CD4-positive, alpha-beta T cell treated with Interleukin-15 for 4 hours (primary cell): ENCODE measurements around the gene MED16.

Experiments
- DNase-seq: peaks from one replicate; pipeline ENCODE4 v3.0.0-alpha.2; 2020; ENCODE audit warnings: low spot score

The MED16 gene

DNA sequence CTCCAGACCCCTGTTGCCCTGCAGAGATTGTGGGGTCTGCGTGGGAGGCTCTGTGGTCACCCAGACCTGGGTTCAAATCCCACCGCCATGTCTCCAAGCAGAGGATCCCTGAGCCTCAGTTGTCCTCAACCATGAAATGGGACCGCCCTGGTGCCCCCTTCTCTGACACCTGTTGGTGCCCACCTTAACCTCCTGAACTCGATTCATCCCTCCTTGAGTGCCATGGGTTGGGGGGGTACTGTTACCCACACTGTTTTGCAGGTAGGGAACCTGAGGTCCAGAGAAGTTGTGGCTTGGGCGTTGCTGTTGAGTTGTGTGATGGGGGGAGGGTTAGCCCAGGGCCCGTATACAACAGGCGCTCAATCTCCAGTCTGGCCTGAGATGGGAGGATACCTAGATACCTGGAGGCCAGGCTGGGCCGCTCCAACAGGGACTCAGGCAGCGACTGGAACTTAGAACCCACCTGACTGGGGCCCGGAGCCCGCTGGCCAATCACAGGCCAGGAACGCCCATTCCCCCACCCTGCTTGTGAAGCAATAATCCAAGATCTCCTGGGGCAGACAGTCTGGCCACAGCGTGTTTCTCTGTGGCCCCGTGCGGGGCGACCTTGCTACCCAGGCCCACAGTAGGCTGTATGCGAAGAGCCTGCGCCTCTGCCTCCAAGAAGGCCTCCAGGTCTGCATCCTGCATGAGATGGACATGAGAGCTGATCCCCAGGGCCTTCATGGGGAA, 35.6 kb upstream of the MED16 start:
- no peak for DNase-seq

DNA sequence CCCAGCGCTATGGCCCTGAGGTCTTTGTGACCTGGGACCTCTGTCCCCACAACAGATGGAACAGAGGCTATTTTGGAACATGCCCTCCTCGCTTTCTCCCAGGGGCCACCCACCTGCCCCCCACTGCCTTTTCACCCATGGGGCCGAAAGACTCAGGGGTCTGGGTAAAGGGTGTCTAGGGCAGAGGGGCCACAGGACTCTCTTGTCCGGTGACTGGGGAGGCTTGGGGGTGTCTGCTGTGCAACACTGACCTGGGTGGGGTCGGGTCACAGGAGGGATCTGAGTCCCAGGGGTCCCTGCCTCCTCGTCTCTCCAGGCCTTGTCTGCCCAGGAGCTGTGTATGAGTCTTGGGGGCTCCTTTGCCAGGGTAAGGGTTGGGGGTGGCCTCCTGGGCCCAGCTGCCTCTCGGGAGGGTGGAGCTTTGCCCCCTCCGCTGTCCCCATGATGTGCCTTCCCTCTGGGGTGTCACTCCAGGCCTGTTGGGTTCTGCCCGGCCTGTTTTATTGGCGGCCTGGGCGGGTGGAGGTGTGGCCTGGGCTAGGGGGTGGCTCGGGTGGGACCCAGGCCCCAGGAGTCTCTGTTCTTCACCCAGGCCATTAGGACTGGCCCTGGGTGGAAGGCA, 34.9 kb upstream of the MED16 start:
- DNase-seq = no peak

DNA sequence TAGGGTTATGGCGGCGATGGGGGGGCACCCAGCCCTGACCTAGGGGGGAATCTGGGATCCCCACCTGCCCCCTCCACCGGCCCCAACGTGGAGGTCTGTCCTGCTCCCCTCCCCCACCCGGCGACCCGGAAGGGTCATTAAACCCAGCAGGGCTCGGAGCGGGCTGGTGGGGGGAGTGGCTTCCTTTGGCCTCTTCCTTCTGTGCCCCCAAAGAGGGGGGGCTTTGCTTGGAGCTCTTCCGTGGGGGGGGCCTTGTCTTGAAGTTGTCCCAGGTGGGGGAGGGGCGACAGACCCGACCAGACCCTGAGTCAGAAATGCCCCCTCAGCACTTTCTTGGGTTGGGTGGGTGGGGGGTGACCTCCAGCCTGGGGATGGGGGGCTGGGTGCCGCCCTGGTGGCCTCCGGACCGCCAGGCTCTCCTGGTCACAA, 34.4 kb upstream of the MED16 start:
- no peak for DNase-seq

DNA sequence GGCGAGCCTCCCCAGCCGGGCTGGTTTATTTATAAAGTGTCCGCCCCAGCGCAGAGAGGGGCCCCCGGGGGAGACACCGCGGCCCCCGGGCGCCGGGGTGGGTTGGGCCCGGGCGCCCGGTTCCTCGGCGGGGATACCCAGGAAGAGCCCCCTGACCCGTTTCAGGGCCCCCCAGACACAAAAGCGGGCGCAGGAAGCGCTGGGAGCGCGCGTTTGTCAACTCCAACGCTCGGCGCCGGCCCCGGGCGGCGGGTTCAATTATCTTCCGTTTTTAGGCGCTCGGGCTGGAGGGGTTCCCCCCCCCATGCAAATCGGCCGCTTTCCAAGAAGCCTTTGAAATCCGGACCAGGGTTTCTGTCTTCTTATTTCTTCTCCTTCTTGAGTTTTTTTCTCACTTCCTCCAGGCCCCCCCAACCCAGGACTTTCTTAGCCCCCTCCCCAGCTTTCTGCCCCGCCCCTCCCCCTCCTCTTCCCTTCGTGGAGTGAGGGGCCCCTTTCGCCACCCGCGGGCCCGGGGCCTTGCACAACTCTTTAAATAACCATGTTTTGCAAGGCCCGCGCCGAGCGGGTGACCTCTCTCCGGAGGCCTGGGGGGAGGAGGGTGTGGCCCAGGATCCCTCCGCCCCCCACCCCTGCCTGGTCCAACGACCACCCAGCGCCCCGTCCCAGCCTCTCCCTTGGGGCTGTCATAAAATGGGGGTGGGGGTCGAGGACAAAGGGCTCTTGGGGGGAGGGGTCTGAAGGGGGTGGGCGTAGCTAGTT, 33.8 kb upstream of the MED16 start:
- no peak for DNase-seq

GRCh38 chr19:926323-926588, 33.3 kb upstream of the MED16 start:
- DNase-seq = no peak

DNA sequence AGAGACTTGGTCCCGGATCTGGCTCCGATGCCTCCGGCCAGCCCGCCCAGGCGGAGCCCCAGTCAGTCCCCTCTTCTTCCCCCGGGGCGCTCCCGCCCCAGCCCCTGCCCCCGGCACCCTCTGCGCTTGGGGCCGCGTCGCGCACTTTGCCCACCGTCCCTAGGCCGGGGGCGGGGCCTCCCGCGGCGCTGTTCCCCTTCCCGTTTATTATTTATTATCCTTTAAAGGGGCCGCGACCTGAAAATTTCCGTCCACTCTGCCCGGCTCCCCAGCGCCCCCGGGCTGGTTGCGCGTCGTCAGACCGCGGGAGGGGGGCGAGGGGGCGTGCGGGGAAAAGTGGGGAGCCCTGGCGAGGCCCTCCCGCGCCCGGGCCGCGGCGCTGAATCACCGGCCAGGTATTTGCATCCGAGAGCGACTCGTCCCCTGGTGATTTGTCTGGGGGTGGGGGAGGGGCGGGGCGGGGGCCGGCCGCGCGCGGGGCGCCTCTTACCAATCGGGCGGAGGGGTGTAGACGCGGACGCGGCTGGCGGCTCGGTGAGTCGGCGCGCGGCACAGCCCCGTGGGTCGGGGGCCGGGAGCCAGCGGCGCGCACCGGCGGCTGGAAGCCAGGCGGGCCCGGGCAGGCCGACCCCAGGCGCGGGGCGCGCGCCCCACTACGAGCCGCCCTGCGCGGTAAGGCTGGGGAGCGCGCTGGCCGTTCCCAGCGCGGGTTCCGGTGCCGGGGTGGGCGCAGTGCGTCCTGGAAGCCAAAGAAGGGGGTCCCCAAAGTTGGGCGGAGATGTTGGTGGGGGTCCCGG, 32.7 kb upstream of the MED16 start, which contains the start of gene ARID3A:
ARID3A (plus strand) TSS at position 510 of the 797 bp plus-strand sequence. CDS start 3,494 bp downstream, outside the sequence.
- peak; percentile 73 for DNase-seq

DNA sequence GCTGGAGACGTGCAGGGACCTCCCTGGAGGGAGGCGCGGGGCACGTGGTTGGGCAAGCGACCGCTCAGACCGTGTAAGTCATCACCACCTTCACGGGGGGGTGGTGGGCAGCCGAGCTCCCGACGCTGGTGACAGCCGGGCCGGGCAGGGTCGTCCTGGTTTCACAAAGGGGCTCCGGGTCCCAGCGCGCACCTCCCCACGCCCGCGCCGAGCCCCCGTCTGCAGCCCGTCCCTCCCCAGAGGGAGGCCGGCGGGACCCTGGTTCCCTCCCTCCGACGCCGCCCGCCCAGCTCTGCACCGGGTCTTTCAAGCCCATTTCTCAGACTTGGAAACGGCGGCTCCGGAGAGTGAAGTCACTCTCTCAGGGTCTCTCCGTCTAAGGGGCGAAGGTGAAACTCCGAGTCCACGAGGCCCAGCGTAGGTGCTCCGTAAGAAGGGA, 32.1 kb upstream of the MED16 start:
- peak; percentile 71 for DNase-seq

DNA sequence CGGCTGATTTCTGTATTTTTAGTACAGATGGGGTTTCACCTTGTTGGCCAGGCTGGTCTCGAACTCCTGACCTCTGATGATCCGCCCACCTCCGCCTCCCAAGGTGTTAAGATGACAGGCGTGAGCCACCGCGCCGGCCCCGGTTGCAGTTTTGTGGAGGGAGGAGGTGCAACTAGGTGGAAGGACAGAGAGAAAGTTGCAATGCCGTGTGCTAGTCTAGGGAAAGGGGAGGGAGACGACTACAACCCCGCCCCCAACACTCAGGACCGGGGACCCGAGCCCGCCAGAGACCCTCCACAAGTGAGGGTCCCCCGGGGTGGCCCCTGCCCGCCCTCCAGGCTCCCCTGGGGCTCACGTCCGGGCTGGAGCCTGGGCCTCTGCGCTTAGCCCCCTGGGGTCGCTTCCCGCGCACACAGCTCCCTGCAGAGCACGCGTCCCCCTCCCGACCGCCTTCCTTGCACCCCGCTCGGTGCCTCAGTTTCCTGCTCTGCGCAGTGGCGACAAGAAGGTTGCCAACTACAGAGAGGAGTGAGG, 31.6 kb upstream of the MED16 start:
- no peak for DNase-seq

- DNase-seq = peak; percentile 68
These were observed 27.3 kb upstream of the MED16 start for GRCh38 chr19:920051-920864.

DNA sequence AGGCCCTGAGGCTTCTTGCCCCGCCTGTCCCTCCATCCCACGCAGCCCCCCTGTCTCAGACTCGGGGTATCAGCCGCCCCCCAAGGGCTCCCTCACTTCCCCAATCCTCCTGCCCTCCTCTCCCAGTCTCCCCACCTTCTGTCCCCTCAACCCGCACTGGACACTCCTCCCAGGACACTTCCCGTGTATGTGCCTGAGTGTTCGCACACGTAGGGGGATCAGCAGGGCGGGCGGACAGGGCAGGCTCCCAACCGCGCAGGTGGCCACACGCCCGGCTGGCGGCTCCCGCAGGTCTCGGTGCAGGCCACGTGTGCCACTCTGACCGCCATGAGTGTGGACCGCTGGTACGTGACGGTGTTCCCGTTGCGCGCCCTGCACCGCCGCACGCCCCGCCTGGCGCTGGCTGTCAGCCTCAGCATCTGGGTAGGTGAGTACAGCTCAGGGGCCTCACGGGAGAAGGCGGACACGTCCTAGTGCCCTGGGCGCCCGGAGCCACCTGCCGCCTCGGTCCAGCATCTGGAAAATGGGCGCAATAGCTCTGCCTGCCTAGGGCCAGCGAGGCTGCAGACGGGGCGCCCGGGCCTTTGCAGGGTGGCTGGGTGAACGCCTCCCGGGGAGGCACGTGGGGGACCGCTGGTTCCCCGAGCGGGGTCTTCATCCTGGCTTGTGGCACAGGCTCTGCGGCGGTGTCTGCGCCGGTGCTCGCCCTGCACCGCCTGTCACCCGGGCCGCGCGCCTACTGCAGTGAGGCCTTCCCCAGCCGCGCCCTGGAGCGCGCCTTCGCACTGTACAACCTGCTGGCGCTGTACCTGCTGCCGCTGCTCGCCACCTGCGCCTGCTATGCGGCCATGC, 26.4 kb upstream of the MED16 start:
- no peak for DNase-seq

- DNase-seq = no peak
These were observed 25.7 kb upstream of the MED16 start for GRCh38 chr19:918481-919198.

- no peak for DNase-seq
These were observed 25.1 kb upstream of the MED16 start for GRCh38 chr19:918152-918437.

DNA sequence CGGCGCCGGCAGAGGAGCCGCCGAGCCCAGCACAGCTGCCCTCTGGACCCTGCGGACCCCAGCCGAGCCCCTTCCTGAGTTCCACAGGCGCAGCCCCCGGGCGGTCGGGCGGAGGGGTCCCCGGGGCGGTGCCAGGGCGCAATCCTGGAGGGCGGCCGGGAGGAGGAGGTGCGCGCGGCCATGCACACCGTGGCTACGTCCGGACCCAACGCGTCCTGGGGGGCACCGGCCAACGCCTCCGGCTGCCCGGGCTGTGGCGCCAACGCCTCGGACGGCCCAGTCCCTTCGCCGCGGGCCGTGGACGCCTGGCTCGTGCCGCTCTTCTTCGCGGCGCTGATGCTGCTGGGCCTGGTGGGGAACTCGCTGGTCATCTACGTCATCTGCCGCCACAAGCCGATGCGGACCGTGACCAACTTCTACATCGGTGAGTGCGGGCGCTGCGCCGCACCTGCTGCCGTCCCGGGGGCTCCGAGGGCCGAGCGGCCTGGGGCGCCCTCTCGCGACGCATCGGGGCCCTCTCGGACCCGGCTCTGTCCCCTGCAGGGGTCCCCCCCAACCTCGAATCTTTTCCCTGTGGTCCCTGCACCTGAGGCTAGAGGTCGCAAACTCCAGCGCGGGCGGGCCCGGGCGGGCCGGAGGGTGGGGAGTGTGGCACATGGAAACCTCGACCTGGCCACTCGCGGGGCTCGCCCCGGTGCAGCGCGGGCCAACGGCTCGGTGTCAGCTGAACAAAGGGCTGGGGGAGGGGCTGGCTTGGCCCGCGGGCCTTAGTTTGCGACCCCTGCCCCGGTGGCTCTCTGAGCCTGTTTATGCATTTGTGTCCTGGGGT, 24.6 kb upstream of the MED16 start, which contains the start of gene KISS1R:
KISS1R (plus strand) TSS at position 11 of the 829 bp plus-strand sequence; CDS start at position 181, 170 bp downstream.
- DNase-seq = peak; percentile 51

- no peak for DNase-seq
These were observed 23.8 kb upstream of the MED16 start for GRCh38 chr19:916645-917322.

DNA sequence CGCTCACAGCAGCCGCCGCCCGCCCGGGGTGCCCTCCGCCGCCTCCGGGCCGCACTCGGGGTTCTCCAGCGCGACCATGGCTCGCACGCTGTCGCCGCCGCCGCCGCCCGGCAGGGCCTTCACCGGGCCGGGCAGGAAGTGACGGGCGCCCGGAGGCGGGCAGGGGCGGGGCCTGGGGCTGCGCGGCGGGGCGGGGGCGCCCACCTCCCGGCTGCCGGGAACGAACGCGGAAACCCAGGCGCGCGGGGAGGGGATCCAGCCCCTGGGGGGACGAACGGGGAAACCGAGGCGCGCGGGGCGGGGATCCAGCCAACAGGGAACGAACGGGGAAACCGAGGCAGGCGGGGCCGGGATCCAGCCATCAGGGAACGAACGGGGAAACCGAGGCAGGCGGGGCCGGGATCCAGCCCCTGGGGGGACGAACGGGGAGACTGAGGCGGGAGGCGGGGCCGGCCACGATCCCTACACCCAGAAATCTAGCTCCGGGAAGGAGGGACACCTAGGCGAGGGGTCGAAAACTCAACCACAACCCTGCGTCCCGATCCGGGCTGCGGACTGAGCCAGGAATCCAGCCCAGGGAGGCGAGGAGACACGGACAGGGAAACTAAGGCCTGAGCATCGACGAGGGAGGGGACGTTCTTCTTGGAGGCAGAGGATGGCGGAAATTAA, 20.2 kb upstream of the MED16 start, which contains the start of gene R3HDM4:
R3HDM4 (minus strand) TSS at position 140 of the 669 bp plus-strand sequence; CDS start at position 78, 62 bp downstream.
- peak; percentile 84 for DNase-seq

- peak; percentile 37 for DNase-seq
These were observed 19.4 kb upstream of the MED16 start for GRCh38 chr19:912181-913079.
